ENCODE measurements around the gene INTS3.

- no peak for TF ChIP-seq POLR2AphosphoS5 (IDR thresholded peaks at IDR 0.05; ENCODE audit: borderline replicate concordance, low read depth, low read length)
- no peak for TF ChIP-seq EZH2 (IDR thresholded peaks at IDR 0.05)
Observed at GRCh38 chr1:153763365-153764225, 35.7 kb downstream of the INTS3 start.

Data from SK-N-MC (cell line).